Myocyte (in vitro differentiated cells): Measurements from ENCODE around the gene AJAP1. TPM values are rescaled to one million over a fixed set of nuclear protein-coding genes. Genes with fewer than 3 reads are reported as not detected.

Experiments
- DNase-seq: peaks from one replicate; pipeline ENCODE4 v3.0.0-alpha.2; 2012; ENCODE audit warnings: low read depth
- total RNA-seq: library from RNA; depleted of rRNA; stranded (reverse); fragments of >200 nt; gene quantifications from 2 replicates; pipeline ENCODE4 v1.2.3, GENCODE V29; 2014

The AJAP1 gene
- total RNA-seq, 1 donor from 2014 or later = not detected

DNA sequence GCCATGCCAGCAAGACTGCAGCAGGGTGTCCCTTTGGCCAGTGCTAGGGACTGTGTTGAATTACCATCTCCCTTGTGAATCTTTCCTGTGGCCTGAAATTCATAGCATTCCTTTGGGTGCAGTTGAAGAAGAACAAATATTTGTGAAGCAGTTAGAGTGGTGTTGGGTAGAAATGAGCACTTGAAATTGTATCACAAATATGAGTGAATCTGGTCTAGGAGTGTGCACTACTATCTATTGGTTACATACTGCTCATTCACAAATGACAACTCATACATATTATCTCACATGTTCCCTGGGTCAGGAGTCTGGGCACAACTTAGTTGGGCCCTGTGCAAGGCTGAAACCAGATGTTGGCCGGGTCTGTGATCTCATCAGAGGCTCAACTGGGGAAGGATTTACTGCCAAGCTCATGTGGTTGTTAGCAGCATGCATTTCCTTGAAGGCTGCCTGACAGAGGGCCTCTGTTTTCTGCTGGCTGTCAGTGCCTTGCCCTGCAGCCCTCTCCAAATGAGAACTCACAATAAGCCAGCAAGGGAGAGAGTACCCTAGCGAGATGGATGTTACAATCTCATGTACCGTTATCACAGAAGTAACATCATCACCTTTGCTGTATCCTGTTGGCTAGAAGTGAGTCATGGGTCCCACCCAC lies 23.8 kb downstream of the AJAP1 start:
- no peak for DNase-seq

DNA sequence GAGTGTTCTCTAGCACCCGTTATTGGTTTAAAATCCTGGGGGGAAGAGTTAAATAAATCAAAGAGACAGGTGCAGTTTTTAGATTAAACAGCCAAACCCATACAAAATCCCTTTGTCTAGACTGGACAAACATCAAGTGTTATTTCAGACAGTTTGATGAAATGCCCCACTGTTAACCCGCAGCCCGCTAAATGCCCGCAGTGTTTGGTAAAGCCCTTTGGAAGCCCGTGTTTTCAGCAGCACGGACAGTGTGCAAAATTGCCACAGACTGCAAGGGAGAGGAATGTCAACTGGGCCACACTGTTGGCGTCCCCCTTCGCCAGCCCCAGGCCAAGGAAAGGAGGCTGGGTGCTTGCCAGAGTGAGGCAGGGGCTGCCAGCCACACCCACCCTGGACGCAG lies 26.6 kb downstream of the AJAP1 start:
- no peak for DNase-seq

DNA sequence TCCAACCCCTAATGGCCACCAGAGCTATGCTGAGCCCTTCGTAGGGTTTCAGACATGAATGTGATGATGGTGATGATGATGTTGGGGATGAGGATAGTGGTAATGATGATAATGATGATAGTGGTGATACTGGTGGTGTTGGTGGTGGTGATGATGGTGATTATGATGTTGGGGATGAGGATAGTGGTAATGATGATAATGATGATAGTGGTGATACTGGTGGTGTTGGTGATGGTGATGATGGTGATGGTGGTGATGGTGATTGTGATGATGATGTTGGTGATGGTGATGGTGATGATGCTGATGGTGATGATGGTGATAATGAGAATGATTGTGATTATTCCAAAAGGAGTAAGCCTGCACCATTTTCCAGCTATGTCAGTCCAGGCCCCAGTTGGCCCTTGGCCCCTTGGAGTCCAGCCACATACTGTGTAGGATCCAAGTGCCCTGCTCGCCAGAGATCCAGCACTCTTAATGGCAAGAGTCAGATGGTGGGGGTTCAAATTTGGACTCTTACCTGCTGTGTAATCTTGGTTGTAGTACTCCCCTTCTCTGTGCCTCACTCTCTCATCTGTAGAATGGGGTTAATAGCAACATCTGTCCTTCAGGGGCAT lies 28.3 kb downstream of the AJAP1 start:
- DNase-seq = no peak

DNA sequence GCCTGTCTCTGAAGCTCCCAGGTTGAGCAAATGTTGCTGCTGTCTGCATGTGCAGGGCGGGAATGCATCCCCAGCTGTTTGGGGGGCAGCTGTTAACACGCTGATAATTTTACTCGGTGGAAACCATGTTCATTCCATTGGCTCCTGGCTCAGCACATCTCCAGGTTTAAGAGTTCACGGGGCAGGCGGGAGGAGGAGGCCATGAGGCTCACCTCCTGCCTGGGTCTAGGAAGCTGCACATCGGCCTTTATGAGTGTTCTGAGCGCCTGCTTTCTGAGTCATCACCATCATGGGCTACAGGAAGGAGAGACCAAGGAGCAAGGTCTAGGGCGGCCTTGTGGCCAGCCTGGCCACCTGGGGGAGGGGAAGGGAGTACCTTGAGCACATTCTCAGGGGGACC lies 29.7 kb downstream of the AJAP1 start:
- no peak for DNase-seq

DNA sequence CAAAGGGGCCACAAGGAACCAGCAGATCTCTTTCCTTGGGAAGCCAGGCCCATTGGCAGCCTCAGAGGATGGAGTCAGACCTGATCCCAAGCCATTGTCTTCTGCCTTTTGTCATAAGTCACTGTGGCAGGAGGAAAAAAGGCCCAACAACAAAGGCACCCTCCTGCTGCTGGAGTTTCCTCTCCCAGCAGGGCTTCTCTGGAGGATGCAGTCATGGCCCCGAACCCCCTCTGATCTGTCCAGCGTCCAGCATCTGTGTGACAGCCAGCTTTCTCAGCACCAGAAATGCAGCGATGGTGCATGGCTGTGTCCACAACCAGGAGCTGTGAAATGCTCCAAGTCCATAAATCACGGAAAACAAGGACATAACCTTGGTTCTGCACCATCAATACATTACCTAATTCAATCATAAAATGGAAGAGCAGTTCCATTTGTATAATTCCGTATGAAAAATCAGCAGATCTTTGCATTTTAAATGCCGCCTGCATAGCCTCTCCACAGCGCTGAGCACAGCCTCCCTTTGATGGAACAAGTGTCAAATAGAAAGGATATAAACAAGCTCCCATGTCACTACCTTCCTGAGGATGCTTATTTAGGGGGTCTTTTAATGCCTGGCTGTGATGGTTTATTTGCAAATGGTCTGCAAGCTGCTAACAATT lies 30.6 kb downstream of the AJAP1 start:
- no peak for DNase-seq

DNA sequence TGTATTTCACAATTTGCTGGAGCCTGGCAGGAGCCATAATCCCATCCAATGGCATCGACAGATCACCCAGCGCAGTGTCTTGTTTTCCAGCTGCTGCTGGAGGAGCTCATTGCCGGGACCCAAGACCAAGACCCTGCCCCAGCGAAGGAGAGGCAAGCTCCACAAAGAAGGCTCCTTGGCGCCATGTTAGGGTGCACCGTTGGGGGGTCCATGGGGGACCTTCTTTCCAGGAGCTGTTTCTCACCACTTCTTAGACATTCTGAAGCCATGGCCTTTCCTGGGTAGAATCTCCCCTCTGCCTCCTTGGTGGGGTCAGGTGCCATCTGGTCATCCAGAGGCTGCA lies 31.1 kb downstream of the AJAP1 start:
- DNase-seq = no peak

DNA sequence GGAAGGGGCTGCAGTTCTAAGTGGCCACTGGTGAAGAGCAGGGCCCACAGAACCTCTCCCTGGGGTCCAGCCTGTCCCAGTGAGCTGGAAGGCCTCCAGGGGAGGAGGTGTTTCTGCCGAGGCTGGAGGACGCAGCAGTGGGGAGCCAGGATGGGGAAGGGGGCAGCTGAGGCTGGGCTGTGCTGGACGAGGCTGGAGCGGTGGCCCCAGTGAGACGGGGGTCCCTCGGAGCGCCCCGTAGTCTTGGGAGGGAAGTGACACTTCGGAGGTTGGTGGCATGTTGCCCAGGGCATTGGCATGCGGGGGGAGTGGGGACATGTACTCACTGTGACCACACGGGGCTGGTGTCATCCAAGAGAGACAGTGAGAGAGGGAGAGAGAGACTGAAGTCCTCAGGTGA lies 33.5 kb downstream of the AJAP1 start:
- DNase-seq = no peak

DNA sequence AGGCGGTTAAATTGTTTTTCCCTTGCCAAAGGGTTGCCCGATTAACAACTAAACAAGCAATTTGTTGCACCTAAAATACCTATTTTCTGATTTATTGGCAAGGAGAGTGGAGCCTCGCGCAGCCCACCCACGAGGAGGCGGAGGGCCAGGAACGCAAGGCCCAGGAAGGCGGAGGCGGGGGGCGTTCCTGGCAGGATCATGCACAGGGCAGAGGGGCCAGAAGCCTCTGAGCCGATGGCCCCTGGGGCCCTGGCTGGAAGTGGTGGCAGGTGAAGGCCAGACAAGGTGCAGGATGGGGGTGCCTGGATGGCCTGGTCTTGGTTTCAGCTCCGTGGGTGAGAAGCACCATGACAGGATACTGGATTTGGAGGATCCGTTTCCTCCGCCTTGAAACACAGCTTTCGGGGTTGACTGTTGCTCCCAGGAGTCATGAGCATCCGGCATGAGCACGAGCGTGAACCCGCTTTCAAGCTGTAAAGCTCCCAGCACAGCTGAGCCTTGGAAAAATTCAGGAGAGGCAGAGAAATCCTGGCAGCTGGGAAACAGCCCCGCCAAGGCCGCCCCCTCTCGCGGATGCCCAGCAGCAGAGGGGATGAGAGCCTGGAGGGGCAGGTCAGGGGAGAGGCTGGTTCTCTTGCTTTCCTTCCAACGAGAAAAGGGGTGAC lies 35.0 kb downstream of the AJAP1 start:
- DNase-seq = no peak

DNA sequence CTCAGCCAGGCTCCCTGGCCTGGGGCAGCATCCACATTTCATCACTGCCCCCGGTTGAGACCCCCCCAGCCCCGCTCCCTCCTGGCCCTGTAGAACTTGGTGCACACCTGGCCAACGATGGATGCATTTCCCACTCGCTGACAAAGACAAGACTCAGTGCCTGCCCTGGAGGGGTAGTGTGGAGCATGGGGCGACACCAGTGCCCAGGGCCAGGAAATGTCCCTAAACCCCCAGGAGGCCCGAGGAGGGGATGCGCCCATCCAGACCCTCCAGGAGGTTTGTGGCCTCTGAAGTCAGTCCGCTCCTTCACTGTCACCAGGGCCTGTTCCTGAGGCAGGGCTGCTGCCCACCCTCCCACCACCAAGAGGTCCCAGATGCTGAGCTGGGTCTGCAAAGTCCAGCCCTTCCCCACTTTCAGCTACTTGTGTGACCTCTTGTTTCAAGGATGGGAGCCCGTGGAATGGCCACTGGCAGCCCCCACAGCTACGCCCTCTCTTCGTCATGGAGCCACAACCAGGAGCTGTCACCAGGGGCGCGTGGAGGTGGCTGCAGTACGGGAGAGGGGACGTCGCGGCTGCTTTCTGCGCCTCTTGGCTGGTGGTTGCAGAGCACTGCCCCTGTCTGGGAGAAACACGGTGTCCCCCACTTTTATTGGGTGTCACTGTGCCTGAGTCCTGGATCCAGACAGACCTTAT lies 35.7 kb downstream of the AJAP1 start:
- no peak for DNase-seq

DNA sequence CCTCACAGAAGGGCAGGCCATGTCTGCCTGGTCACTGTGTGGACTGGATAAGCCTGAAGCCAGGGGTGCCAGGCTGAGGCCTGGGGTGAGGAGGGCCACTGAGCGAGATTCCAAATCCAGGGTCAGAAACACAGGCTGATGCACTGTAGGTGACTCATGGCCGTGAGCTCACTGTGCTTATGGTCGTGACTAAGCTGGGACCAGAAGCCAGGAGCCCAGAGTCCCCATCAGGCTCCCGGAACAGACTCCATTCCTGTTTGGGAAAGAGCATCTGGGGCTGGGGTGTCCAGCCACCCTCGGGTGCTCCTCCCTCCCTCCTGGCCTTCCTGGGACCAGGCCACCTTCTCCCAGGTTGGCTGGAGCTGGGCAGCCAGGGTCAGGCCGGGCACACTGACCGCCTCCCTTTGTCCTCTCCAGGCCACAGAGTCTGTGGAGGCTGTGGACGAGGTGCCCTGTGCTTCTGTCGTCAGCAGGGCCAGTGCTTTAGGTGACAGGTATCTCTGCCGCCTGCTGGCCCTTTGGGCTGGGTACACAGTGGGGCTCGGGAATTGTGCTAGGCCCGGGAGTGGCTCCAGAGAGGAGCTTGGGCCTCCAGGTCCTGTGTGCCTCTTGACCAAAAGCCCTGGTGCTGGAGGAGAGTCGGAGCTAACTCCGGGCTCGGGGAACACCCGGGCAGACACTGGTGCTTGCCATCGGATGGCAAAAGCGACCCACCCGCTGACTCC lies 36.7 kb downstream of the AJAP1 start:
- DNase-seq = no peak

DNA sequence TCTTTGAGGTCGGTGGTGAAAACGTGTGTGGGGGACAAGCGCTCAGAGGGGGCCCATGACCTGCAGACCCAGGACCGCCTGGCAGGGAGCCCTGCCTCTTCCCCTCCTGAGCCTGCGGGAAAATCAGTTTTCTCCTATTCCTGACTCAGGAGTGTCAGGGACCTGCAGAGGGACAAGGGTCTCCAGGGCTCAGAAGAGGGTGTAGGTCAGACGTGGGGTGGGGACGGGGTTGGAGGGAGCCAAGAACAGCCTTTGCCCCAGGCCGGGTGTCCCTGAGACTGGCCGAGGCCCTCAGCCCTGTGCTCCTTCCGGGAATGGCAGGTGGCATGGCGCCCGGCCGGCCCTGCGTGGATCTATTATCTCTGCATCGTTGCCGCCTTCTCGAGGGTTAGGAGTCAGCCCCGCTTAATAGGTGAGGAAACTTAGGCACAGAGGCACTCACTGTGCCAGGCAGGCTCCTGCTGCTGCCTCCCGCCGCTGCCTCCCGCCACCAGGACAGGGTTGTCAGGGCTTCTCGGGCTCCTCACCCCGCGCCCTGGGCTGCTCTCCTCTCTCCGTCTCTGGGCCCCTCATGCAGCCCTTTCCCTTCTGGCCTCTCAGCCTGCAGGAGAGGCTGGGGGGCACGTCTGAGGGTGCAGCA lies 37.5 kb downstream of the AJAP1 start:
- no peak for DNase-seq

DNA sequence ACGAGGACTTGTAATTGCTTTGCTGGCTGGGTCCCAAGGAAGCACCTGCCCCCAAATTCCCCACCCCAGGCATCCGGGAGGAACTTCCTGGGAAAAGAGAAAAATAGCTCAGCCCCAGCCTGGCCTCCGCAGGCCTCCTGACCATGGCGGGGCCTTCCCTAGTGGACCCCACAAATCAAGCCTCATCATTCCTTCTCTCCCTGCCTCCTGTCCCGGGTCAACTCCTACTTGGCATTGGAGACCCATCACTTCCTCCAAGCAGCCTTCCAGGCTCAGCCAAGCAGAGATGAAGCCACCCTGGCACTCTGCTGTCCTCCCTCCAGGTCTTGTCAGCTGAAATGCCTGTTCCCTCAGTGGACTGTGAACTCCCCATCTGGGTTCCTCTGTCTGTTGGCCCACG lies 38.0 kb downstream of the AJAP1 start:
- no peak for DNase-seq

DNA sequence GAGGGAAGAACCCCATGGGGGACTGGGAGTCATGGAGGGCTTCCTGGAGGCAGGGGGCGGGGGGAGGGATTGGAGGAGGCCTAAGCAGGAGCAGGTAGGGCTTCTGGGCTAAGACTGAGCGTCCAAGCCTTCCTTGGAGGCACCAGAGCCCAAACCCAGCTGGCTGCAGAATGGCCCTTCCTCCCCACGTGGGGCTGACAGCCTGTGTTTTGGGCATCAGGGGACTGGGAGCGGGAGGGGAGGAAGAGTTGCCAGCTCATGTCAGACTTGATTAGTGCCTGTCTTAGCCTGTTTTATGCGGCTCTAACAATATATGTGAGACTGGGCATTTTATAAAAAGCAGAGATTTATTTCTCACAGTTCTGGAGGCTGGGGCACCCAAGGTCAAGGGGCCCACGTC lies 38.9 kb downstream of the AJAP1 start:
- DNase-seq = no peak

DNA sequence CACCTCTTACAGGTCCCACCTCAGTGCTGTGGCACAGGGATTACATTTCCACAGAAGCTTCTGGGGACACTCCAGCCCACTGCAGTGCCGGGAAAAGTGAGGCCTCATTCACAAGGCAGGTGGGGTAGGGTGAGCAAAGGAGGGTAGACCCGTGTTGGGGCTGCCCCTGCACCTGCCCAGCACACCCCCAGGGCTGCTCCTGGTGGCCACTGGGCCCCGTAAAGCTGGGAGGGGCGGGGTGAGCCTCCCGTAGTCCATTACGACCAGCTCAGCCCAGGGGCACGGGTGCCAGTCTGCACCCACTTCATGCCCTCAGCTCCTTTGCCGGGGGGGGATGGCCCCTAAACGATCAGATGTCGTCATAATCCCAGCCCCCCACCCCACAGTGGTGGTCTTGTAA lies 39.5 kb downstream of the AJAP1 start:
- no peak for DNase-seq

DNA sequence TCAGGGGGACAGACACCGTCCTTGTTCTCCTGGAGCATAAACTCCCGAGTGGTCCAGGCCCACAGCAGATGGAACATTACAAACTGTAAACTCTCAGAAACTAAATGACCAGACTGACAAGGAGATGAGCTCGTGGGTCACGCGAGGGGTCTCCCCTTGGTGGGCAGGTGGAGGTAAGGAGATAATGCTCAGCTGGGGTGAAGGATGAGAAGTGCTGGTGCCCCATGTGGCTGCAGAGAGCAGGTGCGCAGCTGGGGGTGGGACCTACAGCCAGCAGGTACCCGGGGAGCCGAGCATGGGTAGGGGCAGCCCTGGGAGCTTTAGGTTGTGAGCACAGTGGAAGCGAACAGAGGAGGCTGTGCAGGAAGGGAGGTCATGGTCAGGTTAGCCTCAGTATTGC lies 40.1 kb downstream of the AJAP1 start:
- DNase-seq = no peak

DNA sequence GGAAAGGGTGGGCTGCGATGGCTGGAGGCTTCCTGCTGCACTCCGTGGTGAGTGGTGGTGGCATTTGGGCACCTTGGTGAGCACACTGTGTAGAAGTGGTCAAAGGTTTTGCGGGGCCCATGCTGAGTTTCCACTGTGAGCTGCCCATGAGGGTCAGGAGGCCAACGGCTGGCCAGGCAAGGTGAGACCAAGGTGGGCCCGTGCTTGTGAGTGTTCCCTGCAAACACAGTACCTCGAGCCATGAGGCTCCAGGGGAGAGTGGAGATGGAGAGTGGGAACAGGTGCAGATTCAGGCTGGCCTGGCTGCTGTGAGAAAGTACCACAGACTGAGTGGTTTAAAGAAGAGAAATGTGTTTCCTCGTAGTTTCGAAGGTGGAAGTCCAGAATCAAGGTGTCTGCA lies 40.8 kb downstream of the AJAP1 start:
- no peak for DNase-seq

DNA sequence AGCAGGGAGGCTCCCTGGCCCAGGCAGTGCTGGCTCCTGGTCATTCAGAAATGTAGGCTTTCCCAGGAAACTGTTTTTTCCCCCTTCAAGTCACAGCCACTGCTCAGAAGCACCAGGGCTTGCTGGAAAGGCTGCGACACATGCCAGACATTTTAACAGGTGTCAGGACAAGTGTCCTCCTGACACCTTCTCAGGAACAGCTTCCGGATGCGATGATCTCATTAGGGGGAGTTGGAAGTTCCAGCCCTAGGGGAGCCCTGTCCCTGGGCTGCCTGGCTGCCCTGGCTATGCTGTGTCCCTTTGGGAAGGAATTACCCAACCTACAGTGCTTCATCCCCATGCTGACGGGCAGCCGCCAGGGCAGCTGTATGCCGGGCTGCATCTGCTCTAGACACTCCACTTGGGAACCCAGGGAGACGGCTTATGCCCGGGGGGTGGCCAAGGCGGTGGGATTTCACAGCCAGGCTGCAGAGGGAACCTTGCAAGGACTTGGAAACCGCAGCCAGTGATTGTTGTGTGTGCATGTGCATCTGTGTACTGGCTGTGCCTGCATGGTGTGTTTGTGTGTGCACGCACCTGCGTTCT lies 41.8 kb downstream of the AJAP1 start:
- no peak for DNase-seq

DNA sequence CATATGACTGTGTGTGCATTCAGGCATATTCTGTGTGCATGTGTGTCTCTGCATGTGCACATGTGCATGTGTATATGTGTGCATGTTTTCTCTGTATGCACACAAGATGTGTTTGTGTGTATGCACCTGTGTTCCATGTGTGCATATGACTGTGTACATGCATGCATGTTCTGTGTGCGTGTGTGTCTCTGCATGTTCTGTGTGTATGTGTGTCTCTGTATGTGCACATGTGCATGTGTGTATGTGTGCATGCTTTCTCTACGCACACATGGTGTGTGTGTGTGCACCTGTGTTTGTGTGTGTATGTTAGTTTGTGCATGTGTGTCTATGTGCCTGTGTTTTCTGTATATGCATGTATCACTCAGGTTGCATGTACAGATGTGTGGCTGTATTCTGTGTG lies 42.3 kb downstream of the AJAP1 start:
- DNase-seq = no peak

DNA sequence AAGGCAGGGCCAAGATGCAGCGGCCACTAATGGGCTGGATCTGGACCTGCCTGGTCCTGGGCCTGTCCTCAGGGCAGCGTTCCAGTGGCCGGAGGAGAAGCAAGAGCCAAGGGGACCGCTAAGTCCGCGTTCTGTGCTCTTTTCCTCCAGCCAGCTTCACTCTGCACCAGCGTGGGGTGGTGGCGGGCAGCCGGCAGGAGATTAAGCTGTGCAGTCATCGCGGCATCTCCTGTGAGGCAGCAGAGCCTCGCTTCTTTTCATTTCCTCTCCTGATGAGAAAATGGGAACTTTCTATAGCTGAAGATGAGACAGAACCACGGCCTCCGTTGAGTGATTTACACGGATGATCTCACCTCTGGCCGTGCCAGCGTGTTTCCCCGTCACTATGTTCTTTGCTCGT lies 43.4 kb downstream of the AJAP1 start:
- no peak for DNase-seq

DNA sequence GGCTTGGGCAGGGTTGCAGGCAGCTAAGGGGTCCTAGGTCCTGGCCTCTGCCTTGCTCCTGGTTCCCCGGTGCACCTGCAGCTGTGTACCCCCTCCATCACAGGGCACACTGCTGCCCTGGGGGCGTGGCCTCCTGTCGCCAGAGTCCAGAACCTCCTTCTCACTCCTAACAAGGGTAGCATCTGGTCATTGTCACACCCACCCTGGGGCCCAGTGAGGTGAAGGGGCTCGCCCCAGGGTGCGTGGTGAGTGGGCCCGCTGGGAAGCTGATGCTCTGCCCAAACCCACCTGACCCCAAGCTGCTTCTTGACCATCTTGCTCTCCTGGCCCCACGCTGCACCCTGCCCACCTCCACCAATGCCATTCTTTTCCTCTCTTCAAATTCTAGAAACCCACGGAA lies 44.5 kb downstream of the AJAP1 start:
- no peak for DNase-seq
